Coronary artery (tissue), 2 donors: ENCODE data around the gene SLC26A9.
"Not testable (repeated sequence)": the region's sequence is repeated elsewhere in the genome, so short reads cannot be mapped to it uniquely, and the experiment has no call there.

Experiments
- DNase-seq: peaks from one replicate; pipeline ENCODE4 v3.0.0-alpha.2; 2017; ENCODE audit warnings: low spot score
- H3K27ac ChIP-seq, 2 donors: fragments of 200-600 bp; sonication (generic); one replicate each; pipeline ENCODE4 v1.5.1; 2016 to 2019
- H3K4me3 ChIP-seq: fragments of 200-600 bp; sonication (generic); 2 replicates; pipeline ENCODE4 v1.5.1; 2016; ENCODE audit warnings: mild to moderate bottlenecking, moderate library complexity
- TF ChIP-seq, protein P1 (sequence below): fragments of 200-600 bp; sonication (generic); IDR thresholded peaks from one replicate; pipeline ENCODE4 v1.5.1; 2019; ENCODE audit warnings: antibody characterized with exemption

The SLC26A9 gene

DNA sequence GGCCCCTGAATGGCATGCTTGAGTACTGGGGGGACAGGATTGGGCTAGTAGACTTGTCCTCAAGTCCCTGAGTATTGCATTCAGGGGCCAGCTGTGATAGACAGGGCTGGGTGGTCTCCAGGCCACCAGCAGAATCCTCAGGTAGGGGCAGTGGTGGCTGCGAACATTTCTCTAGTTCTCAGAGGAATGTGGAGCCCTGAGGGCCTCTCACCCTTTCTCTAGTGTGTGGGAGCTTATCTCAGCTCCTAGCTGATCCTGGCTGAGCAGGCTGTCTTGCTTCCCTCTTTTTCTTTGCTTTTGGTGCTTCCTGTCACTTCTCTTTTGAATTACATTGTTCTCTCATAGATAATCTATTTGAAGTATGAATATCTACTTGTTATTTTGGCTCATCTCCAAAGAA lies 63.3 kb downstream of the SLC26A9 start:
- Histone ChIP-seq H3K4me3 (no peak overlapping the region), H3K27ac (no peak overlapping the region)
- no peak for DNase-seq
- TF ChIP-seq, protein P1, sequence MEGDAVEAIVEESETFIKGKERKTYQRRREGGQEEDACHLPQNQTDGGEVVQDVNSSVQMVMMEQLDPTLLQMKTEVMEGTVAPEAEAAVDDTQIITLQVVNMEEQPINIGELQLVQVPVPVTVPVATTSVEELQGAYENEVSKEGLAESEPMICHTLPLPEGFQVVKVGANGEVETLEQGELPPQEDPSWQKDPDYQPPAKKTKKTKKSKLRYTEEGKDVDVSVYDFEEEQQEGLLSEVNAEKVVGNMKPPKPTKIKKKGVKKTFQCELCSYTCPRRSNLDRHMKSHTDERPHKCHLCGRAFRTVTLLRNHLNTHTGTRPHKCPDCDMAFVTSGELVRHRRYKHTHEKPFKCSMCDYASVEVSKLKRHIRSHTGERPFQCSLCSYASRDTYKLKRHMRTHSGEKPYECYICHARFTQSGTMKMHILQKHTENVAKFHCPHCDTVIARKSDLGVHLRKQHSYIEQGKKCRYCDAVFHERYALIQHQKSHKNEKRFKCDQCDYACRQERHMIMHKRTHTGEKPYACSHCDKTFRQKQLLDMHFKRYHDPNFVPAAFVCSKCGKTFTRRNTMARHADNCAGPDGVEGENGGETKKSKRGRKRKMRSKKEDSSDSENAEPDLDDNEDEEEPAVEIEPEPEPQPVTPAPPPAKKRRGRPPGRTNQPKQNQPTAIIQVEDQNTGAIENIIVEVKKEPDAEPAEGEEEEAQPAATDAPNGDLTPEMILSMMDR = no peak

- Histone ChIP-seq H3K4me3 (no peak overlapping the region), H3K27ac (no peak overlapping the region)
- no peak for DNase-seq
- TF ChIP-seq, protein P1 = no peak
These were observed 65.2 kb downstream of the SLC26A9 start for GRCh38 chr1:205878026-205878425.

DNA sequence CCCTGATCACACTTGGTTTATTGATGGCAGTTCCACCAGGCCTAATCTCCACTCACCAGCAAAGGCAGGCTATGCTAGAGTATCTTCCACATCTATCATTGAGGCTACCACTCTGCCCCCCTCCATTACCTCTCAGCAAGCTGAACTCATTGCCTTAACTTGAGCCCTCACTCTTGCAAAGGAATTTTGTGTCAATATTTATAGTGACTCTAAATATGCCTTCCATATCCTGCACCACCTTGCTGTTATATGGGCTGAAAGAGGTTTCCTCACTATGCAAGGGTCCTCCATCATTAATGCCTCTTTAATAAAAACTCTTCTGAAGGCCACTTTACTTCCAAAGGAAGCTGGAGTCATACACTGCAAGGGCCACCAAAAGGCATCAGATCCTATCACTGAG lies 70.1 kb downstream of the SLC26A9 start:
- not testable (repeated sequence) for H3K4me3 ChIP-seq, H3K27ac ChIP-seq, DNase-seq

- no peak for DNase-seq
- Histone ChIP-seq H3K27ac (no peak overlapping the region), H3K4me3 (no peak overlapping the region)
- TF ChIP-seq, protein P1 = no peak
These were observed 73.0 kb downstream of the SLC26A9 start for GRCh38 chr1:205870236-205870635.
